MM.1S (cell line): Measurements from ENCODE around the gene DMXL2.

ENCODE experiments used
- CTCF ChIP-seq: fragments of 300-600 bp; sonication (generic); IDR thresholded peaks from 2 replicates; pipeline ENCODE4 v1.5.1; 2016; ENCODE audit warnings: antibody characterized with exemption, low read length, mixed read lengths
- EZH2 ChIP-seq: fragments of 300-600 bp; sonication (generic); optimal IDR thresholded peaks from 2 replicates; pipeline ENCODE3; 2017; ENCODE audit warnings: low read depth, mild to moderate bottlenecking, antibody characterized with exemption, low read length, mixed read lengths
- EZH2phosphoT487 ChIP-seq: fragments of 300-600 bp; sonication (generic); IDR thresholded peaks from 2 replicates; pipeline ENCODE4 v1.6.1; 2018; ENCODE audit warnings: antibody characterized with exemption, low read length

GRCh38 chr15:51447855-51448621 is 174.5 kb downstream of the DMXL2 start:
- TF ChIP-seq CTCF (no peak), EZH2phosphoT487 (no peak), EZH2 (no peak)
